ENCODE data around the gene PPM1H. TPM values are rescaled to one million over a fixed set of nuclear protein-coding genes. Genes with fewer than 3 reads are reported as not detected.

Gene PPM1H
- total and polyA plus RNA-seq, 4 donors, result 2.3 to 7.2 (median 4.1) TPM

DNA sequence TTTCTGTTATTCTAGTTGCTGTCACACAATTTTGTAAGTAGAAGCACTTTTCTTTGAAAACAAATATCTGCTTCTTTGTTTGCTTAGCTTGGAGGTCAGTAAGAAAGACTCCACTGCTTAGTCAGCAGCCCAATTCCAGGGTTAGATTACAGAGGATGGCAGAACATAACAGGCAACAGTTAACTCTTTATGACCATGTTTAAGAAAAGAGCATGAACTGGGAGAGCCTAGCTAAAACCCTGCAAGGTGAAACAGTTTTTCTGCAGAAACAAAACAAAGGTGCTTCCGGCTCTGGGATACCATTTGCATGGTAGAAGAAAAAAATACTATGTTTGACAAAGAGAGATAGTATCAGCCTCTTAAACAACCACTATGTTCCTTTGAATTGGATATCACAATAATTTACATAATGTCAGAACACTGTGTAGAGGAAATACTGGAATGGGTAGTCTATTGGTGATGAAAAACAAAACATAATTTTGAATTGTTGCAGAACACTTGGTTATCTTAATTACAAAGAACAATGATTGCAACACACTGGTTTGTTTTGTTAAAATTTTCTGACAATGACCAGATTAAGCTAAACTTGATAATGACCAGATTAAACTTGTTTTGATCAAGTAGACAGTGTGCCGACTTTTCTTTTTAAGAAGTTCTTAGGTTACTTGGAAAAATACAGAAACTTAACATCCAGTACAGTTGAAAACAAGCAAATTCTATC is 22.4 kb upstream of the PPM1H start:
- no peak overlapping the region for H3K27ac ChIP-seq (ENCODE audit: low read depth in 1 of 2, low read length in 2 of 2)
- no peak overlapping the region for H3K9ac ChIP-seq (ENCODE audit: low read depth in 1 of 2, low read length in 2 of 2)
- H3K36me3 ChIP-seq (ENCODE audit: control insufficient read depth in 4 of 4, insufficient read depth in 3 of 4, low read depth in 1 of 4, low read length in 3 of 4), result no peaks in the 10 kb centered on the region
- H3K4me1 ChIP-seq (ENCODE audit: control insufficient read depth in 4 of 4, insufficient read depth in 4 of 4, low read length in 3 of 4), result peaks cover 0 to 9% (median 2%) of the 10 kb centered on the region in 4 donors
- no peak overlapping the region for H3K4me3 ChIP-seq (ENCODE audit: low read depth in 1 of 3, low read length in 3 of 3)
- no peaks in the 10 kb centered on the region for H3K27me3 ChIP-seq (ENCODE audit: control insufficient read depth in 4 of 4, insufficient read depth in 4 of 4, low read length in 3 of 4)
- whole genome bisulfite sequencing, result 65% methylated on average over 2 of the region's 2 CpGs
- TF ChIP-seq EGR1 (IDR thresholded peaks at IDR 0.05; ENCODE audit: low read depth in 2 of 2) (no peak), NR2F2 (IDR thresholded peaks at IDR 0.05) (peak; percentile 17), SP1 (IDR thresholded peaks at IDR 0.05) (peak; percentile 8), GABPA (IDR thresholded peaks at IDR 0.05 in 1 of 2, conservative IDR thresholded peaks at IDR 0.05 in 1 of 2) (no peak), FOXA2 (IDR thresholded peaks at IDR 0.05) (no peak), RXRA (IDR thresholded peaks at IDR 0.05) (peak in 1 of 2 donors; percentile 5), HNF4A (conservative IDR thresholded peaks at IDR 0.05) (peak; percentile 17 to 39)
- TF ChIP-seq, protein P1, sequence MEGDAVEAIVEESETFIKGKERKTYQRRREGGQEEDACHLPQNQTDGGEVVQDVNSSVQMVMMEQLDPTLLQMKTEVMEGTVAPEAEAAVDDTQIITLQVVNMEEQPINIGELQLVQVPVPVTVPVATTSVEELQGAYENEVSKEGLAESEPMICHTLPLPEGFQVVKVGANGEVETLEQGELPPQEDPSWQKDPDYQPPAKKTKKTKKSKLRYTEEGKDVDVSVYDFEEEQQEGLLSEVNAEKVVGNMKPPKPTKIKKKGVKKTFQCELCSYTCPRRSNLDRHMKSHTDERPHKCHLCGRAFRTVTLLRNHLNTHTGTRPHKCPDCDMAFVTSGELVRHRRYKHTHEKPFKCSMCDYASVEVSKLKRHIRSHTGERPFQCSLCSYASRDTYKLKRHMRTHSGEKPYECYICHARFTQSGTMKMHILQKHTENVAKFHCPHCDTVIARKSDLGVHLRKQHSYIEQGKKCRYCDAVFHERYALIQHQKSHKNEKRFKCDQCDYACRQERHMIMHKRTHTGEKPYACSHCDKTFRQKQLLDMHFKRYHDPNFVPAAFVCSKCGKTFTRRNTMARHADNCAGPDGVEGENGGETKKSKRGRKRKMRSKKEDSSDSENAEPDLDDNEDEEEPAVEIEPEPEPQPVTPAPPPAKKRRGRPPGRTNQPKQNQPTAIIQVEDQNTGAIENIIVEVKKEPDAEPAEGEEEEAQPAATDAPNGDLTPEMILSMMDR (IDR thresholded peaks at IDR 0.05; ENCODE audit: low read depth, low read length, missing input control), result no peak
- TF ChIP-seq, protein P2, sequence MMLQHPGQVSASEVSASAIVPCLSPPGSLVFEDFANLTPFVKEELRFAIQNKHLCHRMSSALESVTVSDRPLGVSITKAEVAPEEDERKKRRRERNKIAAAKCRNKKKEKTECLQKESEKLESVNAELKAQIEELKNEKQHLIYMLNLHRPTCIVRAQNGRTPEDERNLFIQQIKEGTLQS (IDR thresholded peaks at IDR 0.05), result no peak
- no peaks in the 10 kb centered on the region for H3K9me3 ChIP-seq (ENCODE audit: control insufficient read depth in 4 of 4, low read length in 3 of 4)
- no peak for DNase-seq (ENCODE audit: low spot score)

DNA sequence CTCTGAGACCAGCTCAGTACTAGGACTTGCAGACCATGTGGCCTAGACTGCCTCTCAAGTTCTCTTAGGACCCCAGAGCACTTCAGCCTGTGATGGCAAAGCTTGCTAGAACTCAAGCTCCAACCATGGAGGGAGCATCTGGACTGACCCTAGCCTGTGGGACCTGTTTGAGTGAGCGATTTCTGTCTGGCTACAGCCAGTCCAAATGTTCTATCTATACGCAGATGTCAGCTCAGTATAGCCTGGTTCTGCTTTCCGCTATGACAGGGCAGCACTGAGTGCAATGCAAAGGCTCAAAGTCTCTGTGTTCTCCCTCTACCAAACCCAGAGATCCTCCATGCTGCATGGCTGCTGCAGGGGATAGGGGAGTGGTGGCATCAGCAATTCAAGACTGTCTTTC is 20.7 kb upstream of the PPM1H start:
- TF ChIP-seq FOXA2 (IDR thresholded peaks at IDR 0.05), result no peak
- no peak for TF ChIP-seq RAD21 (IDR thresholded peaks at IDR 0.05)
- TF ChIP-seq, protein P1 (IDR thresholded peaks at IDR 0.05; ENCODE audit: low read depth, low read length, missing input control), result no peak
- no peak for TF ChIP-seq HNF4G (IDR thresholded peaks at IDR 0.05)
- TF ChIP-seq, protein P3, sequence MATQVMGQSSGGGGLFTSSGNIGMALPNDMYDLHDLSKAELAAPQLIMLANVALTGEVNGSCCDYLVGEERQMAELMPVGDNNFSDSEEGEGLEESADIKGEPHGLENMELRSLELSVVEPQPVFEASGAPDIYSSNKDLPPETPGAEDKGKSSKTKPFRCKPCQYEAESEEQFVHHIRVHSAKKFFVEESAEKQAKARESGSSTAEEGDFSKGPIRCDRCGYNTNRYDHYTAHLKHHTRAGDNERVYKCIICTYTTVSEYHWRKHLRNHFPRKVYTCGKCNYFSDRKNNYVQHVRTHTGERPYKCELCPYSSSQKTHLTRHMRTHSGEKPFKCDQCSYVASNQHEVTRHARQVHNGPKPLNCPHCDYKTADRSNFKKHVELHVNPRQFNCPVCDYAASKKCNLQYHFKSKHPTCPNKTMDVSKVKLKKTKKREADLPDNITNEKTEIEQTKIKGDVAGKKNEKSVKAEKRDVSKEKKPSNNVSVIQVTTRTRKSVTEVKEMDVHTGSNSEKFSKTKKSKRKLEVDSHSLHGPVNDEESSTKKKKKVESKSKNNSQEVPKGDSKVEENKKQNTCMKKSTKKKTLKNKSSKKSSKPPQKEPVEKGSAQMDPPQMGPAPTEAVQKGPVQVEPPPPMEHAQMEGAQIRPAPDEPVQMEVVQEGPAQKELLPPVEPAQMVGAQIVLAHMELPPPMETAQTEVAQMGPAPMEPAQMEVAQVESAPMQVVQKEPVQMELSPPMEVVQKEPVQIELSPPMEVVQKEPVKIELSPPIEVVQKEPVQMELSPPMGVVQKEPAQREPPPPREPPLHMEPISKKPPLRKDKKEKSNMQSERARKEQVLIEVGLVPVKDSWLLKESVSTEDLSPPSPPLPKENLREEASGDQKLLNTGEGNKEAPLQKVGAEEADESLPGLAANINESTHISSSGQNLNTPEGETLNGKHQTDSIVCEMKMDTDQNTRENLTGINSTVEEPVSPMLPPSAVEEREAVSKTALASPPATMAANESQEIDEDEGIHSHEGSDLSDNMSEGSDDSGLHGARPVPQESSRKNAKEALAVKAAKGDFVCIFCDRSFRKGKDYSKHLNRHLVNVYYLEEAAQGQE (IDR thresholded peaks at IDR 0.05), result no peak
- TF ChIP-seq FOXA1 (IDR thresholded peaks at IDR 0.05), result no peak
- TF ChIP-seq, protein P4, sequence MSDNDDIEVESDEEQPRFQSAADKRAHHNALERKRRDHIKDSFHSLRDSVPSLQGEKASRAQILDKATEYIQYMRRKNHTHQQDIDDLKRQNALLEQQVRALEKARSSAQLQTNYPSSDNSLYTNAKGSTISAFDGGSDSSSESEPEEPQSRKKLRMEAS (IDR thresholded peaks at IDR 0.05), result no peak
- TF ChIP-seq SP1 (IDR thresholded peaks at IDR 0.05), result no peak
- TF ChIP-seq, protein P5, sequence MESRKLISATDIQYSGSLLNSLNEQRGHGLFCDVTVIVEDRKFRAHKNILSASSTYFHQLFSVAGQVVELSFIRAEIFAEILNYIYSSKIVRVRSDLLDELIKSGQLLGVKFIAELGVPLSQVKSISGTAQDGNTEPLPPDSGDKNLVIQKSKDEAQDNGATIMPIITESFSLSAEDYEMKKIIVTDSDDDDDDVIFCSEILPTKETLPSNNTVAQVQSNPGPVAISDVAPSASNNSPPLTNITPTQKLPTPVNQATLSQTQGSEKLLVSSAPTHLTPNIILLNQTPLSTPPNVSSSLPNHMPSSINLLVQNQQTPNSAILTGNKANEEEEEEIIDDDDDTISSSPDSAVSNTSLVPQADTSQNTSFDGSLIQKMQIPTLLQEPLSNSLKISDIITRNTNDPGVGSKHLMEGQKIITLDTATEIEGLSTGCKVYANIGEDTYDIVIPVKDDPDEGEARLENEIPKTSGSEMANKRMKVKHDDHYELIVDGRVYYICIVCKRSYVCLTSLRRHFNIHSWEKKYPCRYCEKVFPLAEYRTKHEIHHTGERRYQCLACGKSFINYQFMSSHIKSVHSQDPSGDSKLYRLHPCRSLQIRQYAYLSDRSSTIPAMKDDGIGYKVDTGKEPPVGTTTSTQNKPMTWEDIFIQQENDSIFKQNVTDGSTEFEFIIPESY (IDR thresholded peaks at IDR 0.05), result no peak
- no peak for TF ChIP-seq HNF4A (conservative IDR thresholded peaks at IDR 0.05)
- no peak for TF ChIP-seq YY1 (IDR thresholded peaks at IDR 0.05)
- TF ChIP-seq, protein P2 (IDR thresholded peaks at IDR 0.05), result no peak
- TF ChIP-seq EGR1 (IDR thresholded peaks at IDR 0.05; ENCODE audit: low read depth in 2 of 2), result no peak
- TF ChIP-seq TAF1 (conservative IDR thresholded peaks at IDR 0.05), result no peak
- TF ChIP-seq RXRA (IDR thresholded peaks at IDR 0.05), result no peak
- Histone ChIP-seq H3K36me3 (ENCODE audit: control insufficient read depth in 4 of 4, insufficient read depth in 3 of 4, low read depth in 1 of 4, low read length in 3 of 4) (no peaks in the 10 kb centered on the region), H3K4me3 (ENCODE audit: low read depth in 1 of 3, low read length in 3 of 3) (no peak overlapping the region), H3K4me1 (ENCODE audit: control insufficient read depth in 4 of 4, insufficient read depth in 4 of 4, low read length in 3 of 4) (peaks cover 0 to 9% (median 2%) of the 10 kb centered on the region in 4 donors), H3K9ac (ENCODE audit: low read depth in 1 of 2, low read length in 2 of 2) (no peak overlapping the region), H3K9me3 (ENCODE audit: control insufficient read depth in 4 of 4, low read length in 3 of 4) (no peaks in the 10 kb centered on the region), H3K27ac (ENCODE audit: low read depth in 1 of 2, low read length in 2 of 2) (no peak overlapping the region), H3K27me3 (ENCODE audit: control insufficient read depth in 4 of 4, insufficient read depth in 4 of 4, low read length in 3 of 4) (no peaks in the 10 kb centered on the region)
- no peak for DNase-seq (ENCODE audit: low spot score)
- WGBS, result 96% methylated on average over 3 of the region's 3 CpGs

All from liver (tissue), 9 donors.